OCI-LY1 (cell line): ENCODE results near the gene BAG3.

ENCODE experiments used
- H2AFZ ChIP-seq: fragments of 200-600 bp; sonication (generic), shearing (Covaris generic); 2 replicates; pipeline ENCODE4 v1.6.0; 2014; ENCODE audit warnings: antibody characterized with exemption, mild to moderate bottlenecking, low read length
- H3F3A ChIP-seq: fragments of 200-600 bp; sonication (generic), shearing (Covaris generic); 2 replicates; pipeline ENCODE4 v1.6.0; 2014; ENCODE audit warnings: mild to moderate bottlenecking, antibody characterized with exemption, low read length, moderate library complexity; ENCODE audit not compliant: insufficient read depth
- H3K27ac ChIP-seq: fragments of 200-600 bp; sonication (generic); 2 replicates; pipeline ENCODE4 v1.5.1; 2014; ENCODE audit warnings: low read length, mixed run types, mild to moderate bottlenecking, low read depth; ENCODE audit not compliant: poor library complexity, severe bottlenecking
- H3K27me3 ChIP-seq: fragments of 200-600 bp; sonication (generic); 2 replicates; pipeline ENCODE4 v1.6.0; 2014; ENCODE audit warnings: antibody characterized with exemption, mild to moderate bottlenecking, low read length, moderate library complexity; ENCODE audit not compliant: insufficient read depth
- H3K36me3 ChIP-seq: fragments of 200-600 bp; sonication (generic); 2 replicates; pipeline ENCODE4 v1.6.1; 2014; ENCODE audit warnings: mild to moderate bottlenecking, antibody characterized with exemption, low read length, moderate library complexity, mixed read lengths; ENCODE audit not compliant: insufficient read depth
- H3K4me1 ChIP-seq: fragments of 200-600 bp; sonication (generic); 2 replicates; pipeline ENCODE4 v1.5.1; 2014; ENCODE audit warnings: mild to moderate bottlenecking, low read length, moderate library complexity; ENCODE audit not compliant: insufficient read depth, severe bottlenecking
- H3K4me2 ChIP-seq: fragments of 200-600 bp; sonication (generic), shearing (Covaris generic); 2 replicates; pipeline ENCODE4 v1.6.1; 2014; ENCODE audit warnings: low read length
- H3K4me3 ChIP-seq: fragments of 200-600 bp; sonication (generic); 2 replicates; pipeline ENCODE4 v1.5.1; 2014; ENCODE audit warnings: low read length, low read depth, mild to moderate bottlenecking, mixed read lengths; ENCODE audit not compliant: poor library complexity, severe bottlenecking
- H3K79me2 ChIP-seq: fragments of 200-600 bp; shearing (Covaris generic); 2 replicates; pipeline ENCODE4 v1.6.1; 2016; ENCODE audit warnings: mixed run types, low read length, mixed read lengths; ENCODE audit not compliant: insufficient read depth
- H3K9ac ChIP-seq: fragments of 200-600 bp; sonication (generic), shearing (Covaris generic); 2 replicates; pipeline ENCODE4 v1.6.1; 2014; ENCODE audit warnings: mild to moderate bottlenecking, low read length, mixed read lengths
- H3K9me2 ChIP-seq: fragments of 200-600 bp; sonication (generic), shearing (Covaris generic); 2 replicates; pipeline ENCODE4 v1.6.1; 2014; ENCODE audit warnings: low read depth, mild to moderate bottlenecking, low read length, mixed read lengths
- H3K9me3 ChIP-seq: fragments of 200-600 bp; shearing (Covaris generic); 2 replicates; pipeline ENCODE4 v1.6.1; 2014; ENCODE audit warnings: low read length, mixed read lengths
- H4K20me1 ChIP-seq: fragments of 200-600 bp; sonication (generic), shearing (Covaris generic); 2 replicates; pipeline ENCODE4 v1.6.0; 2016; ENCODE audit warnings: mild to moderate bottlenecking, low read length; ENCODE audit not compliant: insufficient read depth
- EZH2 ChIP-seq: fragments of 200-600 bp; sonication (generic), shearing (Covaris generic); IDR thresholded peaks from 2 replicates; pipeline ENCODE4 v1.8.0; 2017; ENCODE audit warnings: borderline replicate concordance, mixed run types, mild to moderate bottlenecking, antibody characterized with exemption, low read length, moderate library complexity, mixed read lengths
- TF ChIP-seq, protein P1 (sequence below): fragments of 200-600 bp; sonication (generic), shearing (Covaris generic); IDR thresholded peaks from 2 replicates; pipeline ENCODE4 v1.5.1; 2017; ENCODE audit warnings: mild to moderate bottlenecking, antibody characterized with exemption, low read length, moderate library complexity, mixed read lengths

Gene BAG3

DNA sequence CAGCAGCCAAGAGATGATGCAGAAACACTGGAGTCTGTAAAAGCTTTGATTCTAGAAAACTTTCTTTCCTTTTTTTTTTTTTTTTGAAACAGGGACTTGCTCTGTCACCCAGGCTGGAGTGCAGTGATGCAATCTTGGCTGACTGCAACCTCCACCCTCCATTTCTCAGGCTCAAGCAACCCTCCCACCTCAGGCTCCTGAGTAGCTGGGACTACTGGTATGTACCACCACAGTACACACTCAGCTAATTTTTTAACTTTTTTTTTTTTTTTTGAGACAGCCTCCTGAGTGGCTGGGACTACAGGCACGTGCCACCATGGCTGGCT lies 17.0 kb upstream of the BAG3 start:
- Histone ChIP-seq H2AFZ (no peak overlapping the region), H3K4me3 (no peak overlapping the region), H3K4me1 (no peaks in the 10 kb centered on the region), H3K4me2 (no peak overlapping the region), H3K36me3 (no peaks in the 10 kb centered on the region), H3K27me3 (no peaks in the 10 kb centered on the region), H3K9me2 (no peaks in the 10 kb centered on the region), H3K79me2 (no peaks in the 10 kb centered on the region), H3F3A (no peaks in the 10 kb centered on the region), H3K9me3 (no peaks in the 10 kb centered on the region), H4K20me1 (no peaks in the 10 kb centered on the region), H3K9ac (no peak overlapping the region), H3K27ac (no peak overlapping the region)
- TF ChIP-seq, protein P1, sequence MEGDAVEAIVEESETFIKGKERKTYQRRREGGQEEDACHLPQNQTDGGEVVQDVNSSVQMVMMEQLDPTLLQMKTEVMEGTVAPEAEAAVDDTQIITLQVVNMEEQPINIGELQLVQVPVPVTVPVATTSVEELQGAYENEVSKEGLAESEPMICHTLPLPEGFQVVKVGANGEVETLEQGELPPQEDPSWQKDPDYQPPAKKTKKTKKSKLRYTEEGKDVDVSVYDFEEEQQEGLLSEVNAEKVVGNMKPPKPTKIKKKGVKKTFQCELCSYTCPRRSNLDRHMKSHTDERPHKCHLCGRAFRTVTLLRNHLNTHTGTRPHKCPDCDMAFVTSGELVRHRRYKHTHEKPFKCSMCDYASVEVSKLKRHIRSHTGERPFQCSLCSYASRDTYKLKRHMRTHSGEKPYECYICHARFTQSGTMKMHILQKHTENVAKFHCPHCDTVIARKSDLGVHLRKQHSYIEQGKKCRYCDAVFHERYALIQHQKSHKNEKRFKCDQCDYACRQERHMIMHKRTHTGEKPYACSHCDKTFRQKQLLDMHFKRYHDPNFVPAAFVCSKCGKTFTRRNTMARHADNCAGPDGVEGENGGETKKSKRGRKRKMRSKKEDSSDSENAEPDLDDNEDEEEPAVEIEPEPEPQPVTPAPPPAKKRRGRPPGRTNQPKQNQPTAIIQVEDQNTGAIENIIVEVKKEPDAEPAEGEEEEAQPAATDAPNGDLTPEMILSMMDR, result no peak
- no peak for TF ChIP-seq EZH2

DNA sequence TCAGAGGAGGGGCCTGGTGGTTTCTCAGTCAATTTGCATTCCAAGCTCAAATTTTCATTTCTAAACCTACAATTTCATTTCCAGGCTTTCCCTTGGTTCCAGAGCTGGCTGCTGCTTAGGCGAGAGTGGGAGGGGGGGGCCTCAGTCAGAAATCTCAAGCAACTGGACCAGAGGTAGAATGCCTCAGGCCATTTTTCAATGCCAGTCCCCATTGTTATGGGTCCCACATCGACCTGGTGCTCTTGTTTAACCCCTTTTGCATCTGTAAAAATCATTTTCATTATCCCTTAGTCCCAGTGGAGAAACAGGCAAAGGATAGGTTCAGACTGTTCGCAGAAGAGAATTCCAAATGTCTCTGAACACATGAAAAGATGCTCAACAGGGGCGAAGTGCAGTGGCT lies 13.5 kb upstream of the BAG3 start:
- Histone ChIP-seq H3K4me3 (no peak overlapping the region), H3K4me2 (no peak overlapping the region), H2AFZ (no peak overlapping the region), H3K9me2 (no peaks in the 10 kb centered on the region), H3K79me2 (no peaks in the 10 kb centered on the region), H4K20me1 (no peaks in the 10 kb centered on the region), H3K27ac (no peak overlapping the region), H3K27me3 (no peaks in the 10 kb centered on the region), H3K9ac (no peak overlapping the region), H3K9me3 (no peaks in the 10 kb centered on the region), H3K4me1 (no peaks in the 10 kb centered on the region), H3F3A (no peaks in the 10 kb centered on the region), H3K36me3 (no peaks in the 10 kb centered on the region)
- TF ChIP-seq EZH2, result no peak
- TF ChIP-seq, protein P1, result no peak

DNA sequence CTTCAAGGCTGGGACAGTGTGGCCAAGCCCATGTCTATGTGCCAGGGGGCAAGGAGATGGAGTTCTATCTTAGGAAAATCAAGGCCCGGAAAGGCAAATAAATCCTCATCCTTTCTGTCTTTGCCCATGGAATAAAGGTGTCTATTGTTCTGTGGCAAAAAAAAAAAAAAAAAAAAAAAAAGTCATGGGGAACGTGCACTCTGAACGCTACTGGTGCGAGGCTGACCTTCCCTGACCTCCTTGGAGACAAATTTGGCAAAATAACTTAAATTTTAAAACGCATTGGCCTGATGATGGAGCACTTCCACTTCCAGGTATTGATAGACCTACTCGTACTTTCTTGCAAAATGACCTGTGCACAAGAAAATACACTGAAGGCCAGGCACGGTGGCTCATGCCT lies 12.2 kb upstream of the BAG3 start:
- Histone ChIP-seq H3K79me2 (no peaks in the 10 kb centered on the region), H2AFZ (no peak overlapping the region), H3F3A (no peaks in the 10 kb centered on the region), H3K27me3 (no peaks in the 10 kb centered on the region; the same call in 1 of the 2 replicates), H3K9ac (no peak overlapping the region), H3K9me3 (no peaks in the 10 kb centered on the region), H4K20me1 (no peaks in the 10 kb centered on the region), H3K27ac (no peak overlapping the region), H3K4me2 (no peak overlapping the region), H3K36me3 (no peaks in the 10 kb centered on the region), H3K9me2 (no peaks in the 10 kb centered on the region), H3K4me3 (no peak overlapping the region), H3K4me1 (no peaks in the 10 kb centered on the region)
- TF ChIP-seq EZH2, result no peak
- TF ChIP-seq, protein P1, result no peak
